ENCODE results near the gene GZF1.

DNA sequence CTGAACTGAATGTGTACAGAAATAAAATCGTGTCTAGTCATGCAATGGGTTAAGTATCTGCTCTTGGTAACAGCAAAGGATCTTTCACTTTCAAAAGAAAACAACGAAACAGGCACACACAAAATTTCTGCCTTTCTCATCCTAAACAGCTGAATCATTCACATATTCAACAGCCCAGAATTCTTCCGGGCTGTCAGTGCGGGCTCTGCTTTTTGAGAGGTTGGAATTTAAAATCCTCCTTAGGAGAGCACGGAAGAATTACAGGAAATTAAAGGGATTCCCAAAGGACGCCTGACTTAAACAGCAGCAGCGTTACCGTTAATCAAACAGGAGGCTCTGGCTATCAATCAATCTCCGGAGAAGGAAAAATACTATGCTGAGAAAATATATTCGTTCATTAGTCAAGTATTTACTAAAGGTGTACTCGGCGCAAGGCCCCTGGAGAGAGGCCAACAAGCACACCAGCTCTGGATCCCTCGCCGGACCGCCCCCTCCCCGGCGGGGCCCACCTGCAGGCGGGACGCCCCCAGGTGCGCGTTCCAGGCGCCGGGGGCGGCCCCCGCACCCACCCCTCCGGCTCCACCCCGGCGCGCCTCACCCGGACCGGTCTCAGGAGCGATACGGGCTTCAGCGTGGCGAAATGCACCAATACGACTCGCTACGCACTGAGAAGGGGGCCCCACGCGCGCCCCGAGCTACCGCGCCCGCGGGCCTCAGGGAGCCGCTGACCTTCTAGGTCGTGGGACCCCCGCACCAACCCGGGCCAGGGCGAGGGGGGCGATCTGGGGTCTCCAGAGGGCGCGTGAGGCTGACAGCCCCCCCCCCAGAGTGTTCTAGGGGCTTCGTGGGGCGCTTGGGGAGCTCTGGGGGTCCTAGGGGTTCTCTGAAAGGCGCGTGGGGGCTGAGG is 58.3 kb downstream of the GZF1 start:
- TF ChIP-seq, protein P1, sequence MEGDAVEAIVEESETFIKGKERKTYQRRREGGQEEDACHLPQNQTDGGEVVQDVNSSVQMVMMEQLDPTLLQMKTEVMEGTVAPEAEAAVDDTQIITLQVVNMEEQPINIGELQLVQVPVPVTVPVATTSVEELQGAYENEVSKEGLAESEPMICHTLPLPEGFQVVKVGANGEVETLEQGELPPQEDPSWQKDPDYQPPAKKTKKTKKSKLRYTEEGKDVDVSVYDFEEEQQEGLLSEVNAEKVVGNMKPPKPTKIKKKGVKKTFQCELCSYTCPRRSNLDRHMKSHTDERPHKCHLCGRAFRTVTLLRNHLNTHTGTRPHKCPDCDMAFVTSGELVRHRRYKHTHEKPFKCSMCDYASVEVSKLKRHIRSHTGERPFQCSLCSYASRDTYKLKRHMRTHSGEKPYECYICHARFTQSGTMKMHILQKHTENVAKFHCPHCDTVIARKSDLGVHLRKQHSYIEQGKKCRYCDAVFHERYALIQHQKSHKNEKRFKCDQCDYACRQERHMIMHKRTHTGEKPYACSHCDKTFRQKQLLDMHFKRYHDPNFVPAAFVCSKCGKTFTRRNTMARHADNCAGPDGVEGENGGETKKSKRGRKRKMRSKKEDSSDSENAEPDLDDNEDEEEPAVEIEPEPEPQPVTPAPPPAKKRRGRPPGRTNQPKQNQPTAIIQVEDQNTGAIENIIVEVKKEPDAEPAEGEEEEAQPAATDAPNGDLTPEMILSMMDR (IDR thresholded peaks at IDR 0.05 in 4 of 5, conservative IDR thresholded peaks at IDR 0.05 in 1 of 5), result no peak
- TF ChIP-seq POLR2A (IDR thresholded peaks at IDR 0.05), result no peak
